Middle frontal gyrus (tissue), 1 donor: Measurements from ENCODE around the gene KIRREL1.

Source experiments
- DNase-seq: peaks from one replicate; pipeline ENCODE4 v3.0.0-alpha.2; 2015; ENCODE audit warnings: low spot score; ENCODE audit errors: extremely low spot score

KIRREL1 gene

DNA sequence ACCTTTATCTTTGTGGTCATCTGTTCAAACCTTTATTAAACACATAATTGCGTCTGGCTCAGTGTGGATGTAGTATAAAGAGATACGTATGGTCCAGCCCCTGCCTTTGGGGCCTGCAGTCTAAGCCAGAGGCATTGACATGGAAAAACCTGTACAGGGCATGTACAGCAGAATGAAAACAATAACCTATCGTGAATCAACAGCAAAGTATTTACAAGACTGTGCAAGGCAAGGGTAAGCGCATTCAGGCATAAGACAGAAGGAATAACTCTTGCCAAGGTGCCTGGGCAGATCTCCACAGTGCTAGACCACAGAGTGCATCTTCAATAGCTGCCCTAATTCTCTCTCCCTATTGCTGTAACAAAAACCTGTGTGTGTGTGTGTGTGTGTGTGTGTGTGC lies 35.5 kb downstream of the KIRREL1 start:
- no peak for DNase-seq

- DNase-seq = no peak
These were observed 41.6 kb downstream of the KIRREL1 start for GRCh38 chr1:158035014-158035413.

DNA sequence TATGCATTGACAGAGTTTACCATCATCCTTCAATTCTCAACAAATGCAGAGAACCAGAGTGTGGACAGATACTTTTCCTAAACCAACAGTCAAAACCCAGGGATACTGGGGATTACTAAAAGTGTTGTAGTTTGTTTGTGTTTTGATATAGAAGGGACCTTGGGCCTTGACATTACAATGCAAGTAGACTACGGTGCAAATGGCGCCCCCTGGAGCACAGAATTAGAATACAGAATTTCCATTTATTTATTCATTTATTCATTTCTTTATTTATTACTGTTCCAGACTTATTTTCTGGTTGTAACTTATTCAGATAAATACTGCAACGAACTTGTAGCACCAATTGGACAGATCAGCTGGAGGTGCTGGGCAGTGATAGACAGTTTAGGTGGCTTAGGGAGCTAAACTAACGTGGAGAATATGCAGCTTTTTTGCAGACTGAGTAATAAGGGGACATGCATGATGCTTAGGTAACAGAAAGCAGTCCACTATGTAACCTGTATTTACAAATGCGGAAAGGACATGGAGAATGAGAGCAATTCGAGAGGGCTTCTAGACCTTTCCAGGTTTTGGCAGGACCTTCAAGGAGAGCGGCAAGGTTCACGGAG lies 42.6 kb downstream of the KIRREL1 start:
- DNase-seq = no peak

DNA sequence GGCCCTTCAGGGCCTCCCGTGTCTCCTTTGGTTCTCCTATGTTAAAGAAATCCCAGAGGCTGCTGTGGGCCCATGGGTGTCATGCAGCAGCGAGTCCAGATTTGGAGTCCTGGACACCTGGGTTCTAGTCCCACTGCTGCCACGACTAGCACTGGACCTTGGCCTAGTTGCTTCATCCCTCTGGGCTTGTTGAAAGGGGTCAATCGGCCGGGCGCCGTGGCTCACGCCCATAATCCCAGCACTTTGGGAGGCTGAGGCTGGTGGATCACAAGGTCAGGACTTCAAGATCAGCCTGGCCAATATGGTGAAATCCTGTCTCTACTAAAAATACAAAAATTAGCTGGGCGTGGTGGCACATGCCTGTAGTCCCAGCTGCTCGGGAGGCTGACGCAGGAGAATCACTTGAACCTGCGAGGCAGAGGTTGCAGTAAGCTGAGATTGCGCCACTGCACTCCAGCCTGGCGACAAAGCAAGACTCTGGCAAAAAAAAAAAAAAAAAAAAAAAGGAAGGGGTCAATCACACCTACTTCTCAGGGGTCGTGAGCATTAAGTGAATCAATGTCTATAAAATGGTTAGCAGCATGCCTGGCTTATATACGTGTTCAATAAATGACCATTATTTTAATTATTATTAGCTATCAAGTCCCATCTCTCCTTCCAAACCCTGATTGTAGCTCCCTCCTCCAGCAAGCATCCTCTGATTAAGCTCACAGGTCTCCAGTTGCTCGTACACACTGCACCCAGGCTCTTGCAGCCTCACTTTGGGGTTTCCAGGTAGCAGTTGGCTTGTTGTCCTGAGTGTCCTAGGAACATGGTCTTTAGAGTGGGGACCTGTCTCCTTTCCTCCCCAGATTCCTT lies 43.8 kb downstream of the KIRREL1 start:
- DNase-seq = no peak

DNA sequence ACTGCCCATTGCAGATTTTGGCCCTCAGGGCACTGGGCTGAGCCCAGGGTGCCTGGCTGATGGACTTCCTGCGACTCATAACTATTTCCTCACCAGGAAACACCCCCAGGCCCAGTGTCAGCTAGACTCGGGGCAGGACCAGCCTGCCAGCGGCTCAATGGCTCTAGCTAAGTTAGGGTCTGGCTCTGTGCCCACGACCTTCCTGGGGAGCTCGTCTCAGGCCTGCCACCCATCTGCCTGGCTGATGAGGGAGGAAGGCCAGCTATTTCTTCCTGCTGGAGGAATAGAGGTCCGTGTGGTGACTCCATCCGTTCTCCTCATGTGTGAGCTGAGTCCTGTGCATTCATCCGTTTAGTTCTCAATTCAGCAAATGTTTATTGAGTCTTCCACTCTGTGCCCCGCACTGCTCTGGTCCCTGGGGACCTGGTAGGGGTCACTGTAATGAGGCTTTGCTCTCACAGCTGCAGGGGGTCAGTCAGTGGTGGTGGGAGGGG lies 44.5 kb downstream of the KIRREL1 start:
- no peak for DNase-seq

DNA sequence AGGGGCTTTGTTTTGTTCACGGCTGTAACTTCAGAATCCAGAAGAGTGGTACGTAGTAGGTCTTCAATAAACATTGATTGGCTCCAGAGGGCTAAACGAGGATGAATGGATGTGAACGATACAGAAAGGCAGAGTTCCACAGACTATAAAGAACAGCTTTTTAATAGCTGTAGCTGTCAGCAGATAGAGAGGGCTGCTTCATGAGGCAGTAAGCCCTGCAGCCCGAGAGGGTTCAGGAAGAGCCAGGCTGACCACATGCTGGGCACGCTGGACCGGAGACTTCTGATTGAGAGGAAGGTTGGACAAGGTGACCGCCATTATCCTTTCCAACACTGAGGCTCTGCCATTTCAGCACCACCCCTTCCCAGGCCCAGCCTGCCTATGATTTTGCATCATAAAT lies 45.3 kb downstream of the KIRREL1 start:
- no peak for DNase-seq

DNA sequence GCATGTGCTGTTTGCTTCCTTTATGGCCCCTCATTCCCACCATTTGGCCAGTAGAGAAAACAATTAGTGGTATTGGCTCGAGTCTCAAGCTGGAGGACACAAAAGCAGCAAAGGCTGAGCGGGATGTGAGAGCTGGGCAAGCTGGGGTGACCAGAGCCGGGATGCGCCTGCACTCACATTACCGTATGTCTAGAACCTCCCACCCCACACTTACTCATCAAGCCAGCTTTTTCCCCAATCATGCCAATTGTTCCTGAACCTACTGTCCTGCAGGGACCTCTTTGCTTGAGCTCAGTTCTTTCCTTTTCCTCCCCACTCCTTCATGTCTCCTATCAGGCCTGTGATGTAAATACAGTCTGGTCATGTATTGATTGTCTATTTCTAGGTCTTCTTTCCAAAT lies 45.9 kb downstream of the KIRREL1 start:
- no peak for DNase-seq

DNA sequence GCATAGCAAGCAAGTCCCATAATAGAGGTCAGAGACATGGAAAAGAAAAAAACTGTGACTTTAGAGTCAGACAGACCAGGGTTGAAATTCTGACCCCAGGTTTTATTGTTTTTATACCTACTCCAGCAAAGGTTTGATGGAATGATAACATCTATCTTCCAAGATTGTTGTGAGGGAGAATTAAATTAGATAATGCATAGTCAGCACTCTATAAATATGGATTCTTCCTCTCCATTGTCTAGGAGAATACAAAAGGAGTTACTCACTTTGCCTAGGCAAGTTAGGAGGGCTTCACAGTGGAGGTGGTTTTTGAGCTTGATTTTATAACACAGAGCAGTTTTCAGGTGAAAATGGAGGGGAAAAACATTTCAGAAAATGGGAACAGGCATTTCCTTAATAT lies 46.9 kb downstream of the KIRREL1 start:
- no peak for DNase-seq

- no peak for DNase-seq
These were observed 49.8 kb downstream of the KIRREL1 start for GRCh38 chr1:158043232-158043631.

DNA sequence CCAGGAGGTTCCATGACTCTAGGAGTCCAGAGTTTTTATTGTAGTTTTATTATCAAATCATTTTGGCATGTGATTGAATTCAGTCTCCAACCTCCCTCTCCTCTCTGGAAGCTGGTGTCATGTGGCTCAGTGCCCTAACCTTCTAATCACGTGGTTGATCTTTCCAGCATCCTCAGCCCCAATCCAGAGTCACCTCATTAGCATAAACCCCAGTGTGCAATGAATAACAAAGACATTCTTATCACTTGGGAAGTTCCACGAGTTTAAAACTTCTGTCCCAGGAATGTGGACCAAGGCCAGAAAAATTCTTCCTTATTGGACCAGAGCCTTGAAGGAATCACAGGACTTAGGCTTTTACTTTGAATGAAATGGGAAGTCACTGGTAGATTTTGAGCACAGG lies 52.2 kb downstream of the KIRREL1 start:
- no peak for DNase-seq

DNA sequence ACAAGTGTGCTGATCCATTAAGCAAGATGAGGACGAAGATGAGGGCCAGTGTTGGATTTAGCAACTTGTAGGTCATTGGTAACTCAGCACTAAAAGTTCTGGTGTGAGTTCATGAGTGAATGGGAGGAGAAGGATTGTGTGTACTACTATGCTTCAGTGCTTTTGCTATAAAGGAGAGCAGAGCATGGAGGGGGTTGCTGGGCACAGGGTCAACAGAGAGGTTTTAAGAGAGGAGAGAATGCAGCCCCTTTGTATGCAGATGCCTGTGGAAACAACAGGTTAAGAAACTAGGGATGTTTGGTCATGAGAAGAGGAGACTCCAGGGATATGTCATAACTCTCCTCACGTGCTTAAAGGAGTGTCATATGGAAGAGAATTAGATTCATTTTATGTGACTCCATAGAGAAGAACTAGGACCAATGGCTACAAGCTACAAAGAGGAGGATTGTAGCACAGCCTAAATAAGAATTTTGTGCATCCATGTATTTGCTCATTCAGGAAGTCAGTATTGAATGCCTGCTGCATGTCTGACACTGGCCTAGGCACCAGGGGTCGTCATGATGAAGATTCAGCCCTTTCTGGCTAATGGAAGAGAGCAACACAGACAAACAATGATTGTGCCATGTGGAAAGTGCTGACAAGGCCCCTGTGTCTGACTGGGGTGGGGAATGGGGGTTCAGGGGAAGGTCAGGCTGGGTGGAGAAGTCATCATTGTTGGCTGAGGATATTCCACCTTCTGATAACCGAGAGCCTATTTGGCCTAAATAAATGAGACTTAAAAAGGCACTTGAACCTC lies 53.5 kb downstream of the KIRREL1 start:
- DNase-seq = no peak

GRCh38 chr1:158048371-158049067 lies 55.1 kb downstream of the KIRREL1 start:
- no peak for DNase-seq

- DNase-seq = no peak
These were observed 56.4 kb downstream of the KIRREL1 start for GRCh38 chr1:158049853-158050252.

DNA sequence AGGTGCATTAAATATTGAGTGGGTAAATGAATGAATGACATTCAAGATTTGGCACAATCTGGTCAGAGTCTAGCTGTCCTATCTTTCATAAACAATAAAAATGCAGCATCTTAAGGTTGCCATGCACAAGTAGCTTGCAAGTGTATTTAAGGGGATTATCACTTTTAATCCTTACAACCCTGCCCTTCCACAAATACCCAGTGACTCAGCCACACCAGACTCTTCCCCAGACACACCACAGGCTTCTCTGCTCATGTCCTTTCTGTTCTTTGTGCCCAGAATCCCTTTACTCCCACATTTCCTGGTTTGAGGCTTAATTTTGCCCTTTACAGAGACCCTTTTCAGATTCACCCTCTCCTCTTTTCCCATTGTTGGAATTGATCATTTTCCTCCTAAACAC lies 59.8 kb downstream of the KIRREL1 start:
- DNase-seq = no peak

GRCh38 chr1:158054721-158055120 lies 61.3 kb downstream of the KIRREL1 start:
- no peak for DNase-seq

DNA sequence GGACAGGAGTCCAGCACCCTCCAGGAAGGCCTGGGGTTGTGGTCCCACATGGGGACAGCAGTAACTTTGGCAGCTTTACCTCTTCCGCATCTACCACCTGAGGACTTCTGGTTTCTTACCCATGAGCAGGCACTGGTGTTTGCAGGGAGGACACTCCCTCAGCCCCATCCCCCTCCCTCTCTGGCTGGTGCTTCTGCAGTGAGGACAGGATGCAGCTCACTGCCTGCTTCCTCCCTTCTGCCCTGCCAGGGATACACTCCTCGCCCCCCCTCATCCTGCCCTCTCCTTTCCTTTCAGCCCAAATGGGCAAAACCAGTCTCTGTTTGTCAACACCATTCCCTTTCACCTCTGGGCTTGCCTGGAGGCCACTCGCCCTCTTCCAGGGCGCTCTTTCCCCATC lies 62.4 kb downstream of the KIRREL1 start:
- DNase-seq = no peak

- DNase-seq = no peak
These were observed 63.1 kb downstream of the KIRREL1 start for GRCh38 chr1:158056498-158056897.

DNA sequence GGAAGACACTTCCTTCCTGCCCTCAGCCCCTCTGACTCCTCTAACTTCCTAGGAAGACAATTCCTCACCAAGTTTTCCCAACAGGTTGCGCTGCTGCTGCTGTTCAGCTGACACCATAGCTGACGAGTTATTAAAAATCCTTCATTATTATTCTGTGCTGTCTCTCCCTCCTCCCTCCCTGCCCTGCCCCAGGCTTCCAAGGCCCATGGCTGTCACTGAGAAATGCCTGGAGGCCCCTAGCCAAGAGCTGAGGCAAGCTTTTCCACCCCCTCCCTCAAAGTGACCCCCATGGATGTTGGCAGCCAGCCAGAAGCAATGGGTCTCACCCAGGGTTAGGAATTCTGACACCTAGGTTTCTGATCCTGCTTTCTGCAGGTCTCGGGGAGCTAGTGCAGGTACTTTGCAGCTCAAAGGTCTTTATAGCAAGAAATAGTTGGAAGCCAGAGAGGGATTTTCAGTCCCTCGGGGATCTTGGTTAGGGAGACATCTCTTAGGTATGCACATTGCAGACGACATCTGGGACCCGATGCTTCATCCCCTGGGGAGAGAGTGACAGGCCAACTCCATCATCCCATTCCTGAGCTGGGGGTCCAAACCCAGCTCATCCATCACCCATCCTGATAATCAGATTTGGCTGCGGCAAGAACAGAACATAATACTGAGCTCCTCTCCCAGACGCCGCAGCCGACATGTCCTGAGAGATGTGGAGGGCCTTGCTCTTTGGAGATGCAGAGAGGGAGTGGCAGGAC lies 65.0 kb downstream of the KIRREL1 start:
- DNase-seq = no peak

DNA sequence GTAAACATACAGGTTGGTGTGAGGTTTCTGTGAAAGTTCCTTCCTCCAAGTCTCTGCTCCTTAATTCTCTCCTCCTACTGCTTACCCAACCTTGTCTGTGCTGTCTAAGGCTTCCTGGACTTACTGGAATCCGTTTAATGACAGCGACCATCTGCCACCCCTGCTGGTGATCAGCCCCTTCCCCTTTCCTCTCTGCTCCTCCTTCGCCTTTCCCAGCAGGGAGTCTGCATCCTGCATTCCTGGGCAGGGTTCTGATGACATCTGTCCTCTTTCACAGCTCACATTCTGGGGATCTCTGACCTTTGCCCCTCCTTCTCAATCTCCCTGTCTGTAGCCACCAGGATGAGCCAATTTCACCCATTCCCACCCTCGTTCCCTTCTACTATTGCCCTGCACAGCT lies 66.5 kb downstream of the KIRREL1 start:
- DNase-seq = no peak

DNA sequence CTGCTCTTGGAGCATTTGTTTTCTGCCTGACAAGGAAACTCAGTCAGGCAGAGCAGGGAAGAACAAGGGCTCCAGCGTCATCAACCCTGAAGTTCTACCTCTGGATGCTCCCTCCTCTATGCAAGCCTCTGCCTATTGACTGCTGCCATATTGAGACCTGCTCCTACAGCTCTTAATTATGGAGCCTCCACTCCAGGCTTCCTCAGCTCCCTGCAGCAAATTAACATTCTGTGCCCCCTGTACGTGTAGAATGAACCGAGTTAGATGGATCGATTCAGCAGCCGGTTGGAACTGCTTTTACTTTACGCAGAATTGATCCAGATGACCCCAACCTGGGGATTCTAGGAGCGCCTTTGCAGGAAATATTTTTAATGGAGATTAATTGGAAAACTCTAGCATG lies 68.7 kb downstream of the KIRREL1 start:
- DNase-seq = no peak

DNA sequence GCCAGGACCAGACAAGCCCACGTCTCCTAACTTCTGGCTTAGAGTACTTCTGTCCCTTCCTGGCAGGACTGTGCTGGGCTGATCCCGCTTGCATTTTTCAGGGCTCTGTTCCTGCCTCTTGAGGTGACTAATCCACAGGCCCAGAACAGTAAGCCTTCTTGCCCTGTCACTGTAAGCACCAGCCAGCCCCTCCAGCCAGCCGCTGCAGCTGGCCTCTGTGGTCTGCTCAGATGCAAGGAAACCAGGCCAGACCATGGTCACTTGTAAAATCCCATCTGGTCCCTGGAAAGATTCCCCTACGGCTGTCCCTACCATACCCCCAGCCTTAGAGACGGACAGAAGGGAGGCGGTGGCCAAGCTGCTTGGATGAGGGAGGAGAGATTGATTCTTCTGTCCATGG lies 74.2 kb downstream of the KIRREL1 start:
- no peak for DNase-seq
